HG03196 (cell line): ENCODE data around the gene C3.
"Not testable (repeated sequence)": the region's sequence is repeated elsewhere in the genome, so short reads cannot be mapped to it uniquely, and the experiment has no call there.

Experiments
- ATAC-seq: cut with Tn5 transposase; IDR thresholded peaks from one replicate; pipeline ENCODE4 v1.9.1; 2021; ENCODE audit not compliant: unreplicated experiment

The C3 gene

GRCh38 chr19:6713773-6714692 lies 6.4 kb downstream of the C3 start:
- no peak for ATAC-seq

GRCh38 chr19:6712692-6713670 lies 7.5 kb downstream of the C3 start:
- no peak for ATAC-seq

GRCh38 chr19:6712231-6712630 lies 8.2 kb downstream of the C3 start:
- no peak for ATAC-seq

GRCh38 chr19:6711605-6712004 lies 8.8 kb downstream of the C3 start:
- ATAC-seq, result no peak

- no peak for ATAC-seq
Observed at GRCh38 chr19:6711078-6711361, 9.4 kb downstream of the C3 start.

- no peak for ATAC-seq
Observed at GRCh38 chr19:6710273-6711077, 10.0 kb downstream of the C3 start.

GRCh38 chr19:6709549-6709948 lies 10.9 kb downstream of the C3 start:
- no peak for ATAC-seq

GRCh38 chr19:6708913-6709312 lies 11.5 kb downstream of the C3 start:
- ATAC-seq, result not testable (repeated sequence)

- ATAC-seq, result no peak
Observed at GRCh38 chr19:6708346-6708745, 12.1 kb downstream of the C3 start.

- ATAC-seq, result no peak
Observed at GRCh38 chr19:6707658-6708018, 12.8 kb downstream of the C3 start.

GRCh38 chr19:6707011-6707657 lies 13.3 kb downstream of the C3 start:
- ATAC-seq, result no peak

GRCh38 chr19:6706633-6706958 lies 13.9 kb downstream of the C3 start:
- ATAC-seq, result no peak

GRCh38 chr19:6705931-6706632 lies 14.4 kb downstream of the C3 start:
- ATAC-seq, result no peak

GRCh38 chr19:6700586-6701316 lies 19.7 kb downstream of the C3 start:
- no peak for ATAC-seq

- ATAC-seq, result no peak
Observed at GRCh38 chr19:6699935-6700334, 20.5 kb downstream of the C3 start.

- ATAC-seq, result no peak
Observed at GRCh38 chr19:6697291-6697690, 23.2 kb downstream of the C3 start.

GRCh38 chr19:6696239-6696820 lies 24.1 kb downstream of the C3 start:
- no peak for ATAC-seq

- no peak for ATAC-seq
Observed at GRCh38 chr19:6694147-6694815, 26.2 kb downstream of the C3 start.

GRCh38 chr19:6693681-6694080 lies 26.8 kb downstream of the C3 start:
- ATAC-seq, result no peak
